GM21576 (cell line): Measurements from ENCODE around the gene CYFIP1.

ENCODE experiments used
- ATAC-seq: cut with Tn5 transposase; IDR thresholded peaks from one replicate; pipeline ENCODE4 v1.9.1; 2021; ENCODE audit warnings: mild to moderate bottlenecking, moderate library complexity; ENCODE audit not compliant: unreplicated experiment

CYFIP1 gene

DNA sequence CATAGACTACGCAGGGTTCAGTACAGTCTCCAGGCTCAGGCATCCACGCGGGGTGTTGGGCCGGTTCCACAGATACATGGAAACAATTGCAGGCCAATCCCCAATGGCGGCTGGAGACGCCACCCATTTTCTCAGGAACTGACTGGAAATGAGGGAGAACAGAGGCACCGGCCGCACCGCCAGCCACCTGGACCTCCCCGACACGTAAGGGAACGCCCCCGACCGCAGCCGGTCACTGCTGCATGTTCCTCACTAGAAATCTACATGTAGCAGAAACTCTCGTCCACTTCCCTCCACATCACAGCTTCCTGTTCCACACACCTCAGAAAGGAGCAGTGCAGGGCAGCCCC lies 29.2 kb downstream of the CYFIP1 start:
- no peak for ATAC-seq

DNA sequence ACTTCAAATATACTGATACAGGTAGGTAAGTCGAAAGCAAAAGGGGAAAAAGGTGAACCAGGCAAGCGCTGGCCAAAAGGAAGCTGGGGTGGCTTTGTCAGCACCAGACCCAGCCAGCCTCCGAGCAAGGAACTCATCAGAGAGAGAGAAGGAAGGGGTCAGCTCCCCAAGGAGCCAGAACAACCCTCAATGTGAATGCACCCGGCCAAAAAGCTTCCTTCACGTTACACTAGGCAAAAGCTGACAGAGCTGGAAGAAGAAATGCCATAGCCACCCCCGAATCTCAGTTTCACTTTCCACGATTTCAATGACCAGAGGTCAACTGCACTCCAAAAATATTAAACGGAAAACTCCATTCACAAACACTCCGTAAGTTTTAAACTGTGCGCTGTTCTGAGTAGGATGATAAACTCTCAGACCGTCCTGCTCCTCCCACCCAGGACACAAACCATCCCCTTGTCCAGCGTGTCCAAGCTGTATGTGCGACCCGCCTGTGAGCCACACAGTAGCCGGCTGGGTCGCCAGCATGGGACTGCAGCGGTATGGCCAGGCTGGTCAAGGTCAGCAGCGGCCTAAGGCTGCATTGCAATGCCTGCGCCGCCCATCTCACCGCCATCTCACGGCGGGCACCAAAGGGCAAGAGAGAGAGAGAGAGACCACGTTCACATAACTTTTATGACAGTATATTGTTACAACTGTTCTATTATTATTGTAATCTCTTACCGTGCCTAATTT lies 29.7 kb downstream of the CYFIP1 start:
- no peak for ATAC-seq

DNA sequence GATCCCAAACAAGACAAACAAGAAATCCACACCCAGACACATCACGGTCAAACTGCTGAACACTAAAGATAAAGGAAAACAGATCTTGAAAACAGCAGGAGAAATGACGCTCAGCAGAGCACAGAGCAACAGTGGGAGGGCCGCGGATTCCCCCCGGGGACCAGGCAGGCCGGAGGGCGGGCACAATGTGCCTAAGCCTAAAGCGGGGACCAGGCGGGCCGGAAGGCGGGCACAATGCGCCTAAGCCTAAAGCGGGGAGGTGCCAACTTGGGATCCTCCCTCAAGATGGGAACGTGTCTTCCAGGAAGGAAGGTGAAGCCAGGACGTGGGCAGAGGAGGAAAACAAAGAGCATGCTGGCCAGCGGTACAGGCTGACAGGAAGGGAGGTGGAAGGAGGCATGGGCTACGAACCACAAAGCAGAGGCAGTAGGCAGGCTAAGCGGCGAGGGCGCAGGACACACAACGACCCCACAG lies 31.1 kb downstream of the CYFIP1 start:
- ATAC-seq: peak; percentile 88

DNA sequence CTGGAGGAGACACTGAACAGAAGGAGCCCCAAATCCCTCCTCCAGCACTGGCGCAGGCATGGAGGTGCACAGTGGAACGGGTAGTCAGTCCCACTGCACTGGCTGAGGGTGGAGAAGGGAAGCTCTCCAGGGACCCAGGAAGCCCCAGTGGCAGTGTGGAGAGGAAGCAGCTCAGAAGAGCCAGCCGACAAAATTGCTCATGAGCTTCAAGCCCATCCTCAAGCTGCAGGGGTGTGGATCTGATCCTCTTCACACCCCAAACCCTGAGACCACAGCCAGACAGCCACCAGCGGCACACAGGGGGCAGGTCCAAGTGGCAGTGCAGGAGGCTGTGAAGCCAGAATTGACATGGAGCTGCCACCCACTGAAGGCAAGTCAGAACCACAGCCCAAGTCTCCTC lies 32.1 kb downstream of the CYFIP1 start:
- no peak for ATAC-seq

DNA sequence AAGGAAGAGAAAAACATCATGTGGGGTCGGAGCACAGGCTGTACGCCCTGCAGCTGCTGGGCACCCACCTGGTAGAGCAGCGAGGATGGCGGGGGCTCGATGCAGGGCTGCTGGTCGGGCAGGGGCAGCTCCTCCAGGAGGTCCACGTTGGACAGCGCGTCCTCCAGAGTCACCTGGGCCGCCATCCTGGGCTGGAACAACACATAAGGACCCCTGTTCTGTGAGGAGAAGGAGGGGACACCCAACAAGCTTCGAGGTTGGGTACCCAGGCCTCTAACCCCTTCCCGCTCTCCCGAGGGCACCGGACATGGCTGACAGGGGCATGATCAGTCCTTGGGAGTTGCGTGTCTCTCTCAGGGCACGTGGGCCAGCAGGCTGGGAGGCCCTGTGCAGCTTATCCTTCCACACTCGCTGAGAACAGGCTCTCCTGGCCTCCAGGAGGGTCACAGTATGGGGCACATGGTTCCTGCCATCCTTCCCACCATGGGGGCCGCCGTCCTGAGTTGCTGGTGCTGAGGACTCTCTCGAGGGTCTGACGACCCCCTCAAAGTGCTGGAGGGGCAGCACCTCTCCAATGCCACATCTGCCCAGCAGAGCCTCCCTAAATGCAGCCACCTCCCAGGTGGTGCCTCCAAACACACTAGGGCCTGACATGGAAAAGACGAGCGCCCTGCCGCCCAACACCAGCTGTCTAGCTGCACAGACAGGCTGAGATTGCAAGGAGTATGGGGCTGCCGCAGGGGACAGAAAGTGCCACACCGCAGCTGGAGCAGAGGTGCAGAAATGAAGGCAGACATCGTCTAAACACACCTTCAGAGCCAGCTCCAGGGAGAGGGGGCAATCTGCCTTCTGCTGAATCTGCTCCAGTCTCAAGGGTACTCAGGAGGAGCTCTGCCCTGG lies 32.8 kb downstream of the CYFIP1 start:
- no peak for ATAC-seq

DNA sequence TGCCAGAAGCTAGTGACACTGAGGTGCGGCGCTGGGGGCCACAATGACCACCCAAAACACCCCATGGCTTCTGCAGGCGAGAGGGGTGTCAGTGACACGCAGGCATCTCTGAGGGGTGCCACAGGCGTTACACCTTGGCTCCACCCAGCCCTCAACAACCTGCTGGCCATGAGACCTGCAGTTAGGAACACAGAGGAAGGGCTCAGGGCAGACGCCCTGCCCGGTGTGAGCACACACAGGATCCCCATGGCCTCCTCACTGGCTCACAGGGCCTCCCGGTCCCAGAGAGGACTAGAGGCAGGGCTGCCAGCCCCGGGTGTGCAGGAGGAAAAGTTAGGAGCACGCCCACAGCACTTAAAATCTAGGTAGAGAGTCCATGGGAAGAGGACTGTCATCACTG lies 35.1 kb downstream of the CYFIP1 start:
- no peak for ATAC-seq

DNA sequence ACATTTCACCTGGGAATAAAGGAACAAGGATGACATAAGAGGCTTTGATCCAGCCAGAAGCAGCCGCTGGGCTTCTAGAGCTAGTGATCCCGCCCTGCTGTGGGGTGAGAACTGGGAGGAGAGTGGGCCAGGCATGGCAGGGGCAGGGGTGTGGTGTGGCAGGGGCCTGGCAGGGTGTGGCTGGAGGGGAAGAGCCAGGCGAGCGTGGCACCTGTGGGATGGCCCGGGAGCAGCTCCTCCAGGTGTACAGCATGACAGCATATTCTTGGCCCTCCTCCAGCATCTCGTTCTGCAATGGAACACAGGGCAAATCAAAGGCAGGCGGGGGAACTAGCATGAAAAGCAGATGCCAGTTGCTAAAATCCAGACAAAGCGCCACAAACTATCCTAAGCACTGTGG lies 35.5 kb downstream of the CYFIP1 start:
- ATAC-seq: no peak

DNA sequence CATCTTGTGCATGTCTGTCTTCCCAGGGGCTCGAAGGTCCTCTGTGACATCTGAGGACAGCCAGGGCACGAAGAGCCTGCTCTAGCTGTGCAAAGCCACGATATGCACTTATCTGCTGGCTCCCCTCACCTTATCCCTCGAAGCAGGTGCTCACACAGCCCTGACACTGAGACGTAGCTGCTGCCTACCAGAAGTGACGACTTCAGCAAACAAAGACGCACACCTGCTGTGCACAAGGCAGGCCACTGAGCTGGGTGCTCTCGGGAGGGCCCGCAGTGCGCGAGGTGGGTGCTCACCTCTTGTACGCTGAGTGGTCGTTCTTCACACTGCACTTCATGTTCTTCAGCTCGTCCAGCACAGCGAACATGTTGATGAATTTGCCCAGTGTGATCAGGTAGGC lies 37.3 kb downstream of the CYFIP1 start:
- ATAC-seq: no peak

DNA sequence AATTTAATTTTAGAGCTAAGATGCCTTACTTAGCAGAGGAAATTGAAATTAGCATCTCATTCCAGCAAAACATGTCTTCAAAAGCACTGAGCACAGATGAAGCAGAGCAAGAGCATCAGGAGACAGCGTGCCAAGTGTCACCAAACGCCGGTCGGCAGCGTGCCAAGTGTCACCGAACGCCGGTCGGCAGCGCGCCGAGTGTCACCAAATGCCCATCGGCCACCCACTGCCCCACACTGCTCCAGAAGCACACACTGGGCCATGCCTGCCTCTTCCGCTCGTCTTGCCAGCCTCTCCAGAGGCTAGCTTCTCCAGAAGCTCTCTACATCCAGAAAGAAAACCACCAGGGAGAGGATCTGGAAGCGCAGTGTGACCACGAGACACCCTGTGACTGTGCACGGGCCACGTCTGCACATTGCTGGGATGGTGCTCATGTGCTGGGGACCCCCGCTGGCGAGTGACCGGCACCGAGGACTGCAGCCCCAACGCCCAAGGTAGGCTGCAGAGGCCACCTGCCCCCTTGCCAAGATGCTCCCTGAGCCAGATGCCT lies 37.8 kb downstream of the CYFIP1 start:
- ATAC-seq: no peak

DNA sequence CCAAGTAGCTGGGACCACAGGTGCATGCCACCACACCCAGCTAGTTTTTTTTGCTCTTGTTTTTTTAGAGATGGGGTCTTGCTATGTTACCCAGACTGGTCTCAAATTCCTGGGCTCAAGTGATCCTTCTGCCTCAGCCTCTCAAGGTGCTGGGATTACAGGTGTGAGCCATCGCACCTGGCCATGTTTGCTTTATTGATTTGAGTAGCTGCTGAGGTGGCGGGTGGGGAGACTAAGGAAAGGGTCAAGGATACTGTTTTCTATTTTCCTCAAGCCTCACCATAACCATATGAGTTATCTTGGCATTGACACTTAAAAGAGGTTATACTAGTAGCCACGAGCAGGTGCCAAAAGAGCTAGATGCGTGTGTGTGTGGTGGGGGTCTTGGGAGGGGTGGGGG lies 39.0 kb downstream of the CYFIP1 start:
- ATAC-seq: no peak

DNA sequence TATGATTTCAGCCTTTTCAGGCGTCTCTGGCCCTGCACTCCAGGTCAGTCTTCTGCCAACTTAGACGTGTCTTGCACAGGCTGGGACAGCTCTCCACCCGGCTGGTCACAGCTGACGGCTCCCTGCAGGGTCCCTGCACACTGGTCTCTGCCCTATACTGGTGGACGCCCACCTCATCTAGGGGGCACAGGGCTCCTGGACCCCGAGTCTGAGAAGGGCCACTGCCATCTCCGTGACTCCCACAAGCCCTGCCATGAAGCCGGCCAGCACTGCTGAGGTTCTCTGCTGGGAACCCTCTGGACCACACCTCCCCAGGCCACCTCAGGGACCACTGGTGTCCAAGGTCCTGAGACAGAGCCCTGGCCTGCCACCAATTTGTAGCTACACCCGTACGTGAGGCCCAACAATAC lies 40.5 kb downstream of the CYFIP1 start:
- ATAC-seq: no peak

DNA sequence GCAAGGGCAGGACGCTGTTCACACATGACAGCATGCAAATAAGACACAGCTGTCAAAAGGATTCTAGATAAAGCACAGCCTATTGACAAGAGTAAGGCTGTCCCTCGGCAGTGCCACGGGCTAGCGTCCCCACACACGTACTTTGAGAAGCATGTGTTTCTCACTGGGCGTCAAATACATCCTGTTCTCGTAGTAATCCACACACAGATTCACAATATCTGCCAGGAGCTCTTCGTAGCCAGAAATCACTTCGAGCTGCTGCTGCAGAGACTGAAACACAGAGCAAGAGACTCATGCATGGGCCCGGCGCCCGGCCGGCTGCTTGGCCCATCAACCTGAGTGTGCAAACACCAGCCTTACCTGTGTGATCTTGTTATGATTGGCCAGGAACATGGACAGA lies 41.1 kb downstream of the CYFIP1 start:
- ATAC-seq: no peak

DNA sequence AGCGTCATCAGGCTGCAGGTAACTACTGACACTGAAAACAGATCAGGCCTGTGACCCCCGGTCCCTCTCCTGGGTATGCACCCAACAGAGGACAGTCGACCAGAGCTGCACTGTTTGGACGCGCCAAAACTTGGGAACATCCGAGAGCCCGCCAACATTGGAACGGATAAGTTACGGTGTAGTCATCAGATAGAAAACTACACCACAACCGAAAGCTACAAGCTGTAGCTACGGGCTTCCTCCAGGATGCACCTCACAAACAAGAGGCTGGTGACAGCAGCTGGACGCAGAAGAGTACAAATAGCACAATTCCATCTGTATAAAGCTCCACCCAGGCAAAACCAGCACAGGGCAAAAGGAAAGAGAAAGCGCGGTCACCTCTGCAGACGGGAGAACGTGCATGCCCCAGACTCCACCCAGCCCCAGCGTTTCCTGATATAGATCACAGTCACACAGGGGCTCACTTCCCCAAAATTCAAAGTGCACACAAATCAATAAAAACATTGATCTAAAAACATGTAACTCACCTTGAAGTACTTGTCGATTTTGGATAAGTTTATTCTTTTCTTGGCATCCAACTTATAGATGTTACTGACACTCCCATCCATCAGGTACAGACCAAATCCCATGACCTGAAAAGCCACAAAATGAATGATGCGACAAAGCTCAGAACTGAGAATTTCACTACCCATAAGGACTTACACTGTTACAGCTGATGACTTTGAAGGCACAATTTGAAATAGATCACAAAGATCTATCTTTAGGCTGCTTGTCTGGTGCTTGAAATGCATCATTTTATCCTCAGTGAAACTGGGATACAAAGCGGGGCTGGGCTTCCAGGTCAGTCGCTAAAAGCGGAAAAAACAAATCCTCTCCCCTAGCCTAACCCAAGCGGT lies 43.3 kb downstream of the CYFIP1 start:
- peak; percentile 79 for ATAC-seq

DNA sequence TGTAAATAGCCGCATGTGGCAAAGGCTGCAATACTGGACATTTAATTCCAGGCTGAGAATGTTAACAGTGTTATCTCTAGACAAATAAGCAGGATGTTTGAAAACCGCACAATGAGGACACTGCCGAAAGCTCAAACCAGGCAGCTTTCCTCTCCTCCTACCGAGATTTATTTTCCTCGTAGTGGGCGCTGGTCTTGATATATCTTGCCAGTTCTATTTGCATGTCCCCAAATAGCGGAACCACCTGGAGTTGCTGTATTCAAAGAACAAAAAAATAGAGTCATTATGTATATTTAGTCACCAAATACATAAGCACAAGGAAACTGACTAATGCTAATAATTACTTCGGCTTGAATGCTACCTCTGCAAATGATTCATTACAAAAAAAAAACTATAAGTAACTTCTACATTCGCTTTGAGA lies 46.5 kb downstream of the CYFIP1 start:
- no peak for ATAC-seq

DNA sequence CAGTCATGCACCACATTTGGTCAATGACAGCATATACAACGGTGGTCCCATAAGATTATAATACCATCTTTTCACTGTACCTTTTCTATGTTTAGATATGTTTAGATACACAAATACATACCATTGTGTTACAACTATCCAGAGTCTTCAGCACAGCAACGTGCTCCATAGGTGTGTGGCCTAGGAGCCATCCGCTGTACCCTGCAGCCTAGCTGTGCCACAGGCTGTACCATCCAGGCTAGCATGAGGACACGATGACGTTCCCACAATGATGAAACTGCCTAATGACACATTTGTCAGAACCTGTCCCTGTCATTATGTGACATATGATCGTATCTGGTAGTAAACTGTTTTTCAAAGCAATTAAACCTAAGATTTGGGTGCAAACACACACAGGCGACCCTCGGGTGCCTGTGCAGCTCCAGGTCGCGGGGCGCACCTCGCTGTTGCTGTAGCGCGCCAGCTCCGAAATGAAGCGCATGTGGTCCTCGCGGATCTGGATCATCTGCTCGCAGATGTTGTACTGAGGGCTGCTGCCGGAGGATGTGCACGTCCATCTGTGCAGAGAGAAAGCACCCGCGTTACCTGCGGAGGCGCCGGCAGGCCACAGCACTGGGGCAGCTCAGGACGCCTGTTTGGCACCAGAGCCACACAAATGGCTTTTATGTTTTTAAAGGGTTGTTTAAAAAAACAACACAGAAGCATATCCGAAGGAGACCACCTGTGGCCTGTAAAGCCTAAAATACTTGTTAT lies 48.2 kb downstream of the CYFIP1 start:
- ATAC-seq: no peak

DNA sequence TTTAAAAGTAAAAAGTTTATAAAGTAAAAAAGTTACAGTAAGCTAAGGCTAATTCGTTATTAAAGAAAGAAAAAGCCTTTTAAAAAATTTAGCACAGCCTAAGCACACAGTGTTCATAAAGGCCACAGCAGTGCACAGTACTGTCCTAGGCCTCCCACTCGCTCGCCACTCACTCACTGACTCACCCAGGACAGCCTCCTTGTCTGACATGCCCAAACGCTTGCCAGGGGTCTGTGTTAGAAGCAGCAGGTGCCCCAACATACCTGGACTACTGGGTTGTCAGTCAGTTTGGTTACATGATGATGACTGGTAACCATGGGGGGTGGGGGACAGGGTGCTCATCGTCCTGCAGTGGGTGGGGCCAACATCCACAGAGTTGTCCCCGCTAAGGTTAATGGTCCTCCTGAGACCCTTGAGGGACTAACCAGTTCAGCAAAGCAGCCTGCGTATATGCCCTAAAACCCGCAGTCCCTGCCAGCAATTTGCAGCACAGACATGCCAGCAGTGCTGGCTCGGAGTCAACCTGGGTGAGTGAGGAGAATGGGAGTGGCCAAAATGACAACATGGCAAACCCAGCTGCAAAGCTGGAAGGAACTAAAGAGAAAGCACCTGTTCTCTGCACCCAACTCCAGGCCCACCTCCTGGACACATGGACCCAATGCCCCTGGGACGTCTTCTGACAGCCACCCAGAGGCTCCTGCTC lies 49.2 kb downstream of the CYFIP1 start:
- no peak for ATAC-seq

DNA sequence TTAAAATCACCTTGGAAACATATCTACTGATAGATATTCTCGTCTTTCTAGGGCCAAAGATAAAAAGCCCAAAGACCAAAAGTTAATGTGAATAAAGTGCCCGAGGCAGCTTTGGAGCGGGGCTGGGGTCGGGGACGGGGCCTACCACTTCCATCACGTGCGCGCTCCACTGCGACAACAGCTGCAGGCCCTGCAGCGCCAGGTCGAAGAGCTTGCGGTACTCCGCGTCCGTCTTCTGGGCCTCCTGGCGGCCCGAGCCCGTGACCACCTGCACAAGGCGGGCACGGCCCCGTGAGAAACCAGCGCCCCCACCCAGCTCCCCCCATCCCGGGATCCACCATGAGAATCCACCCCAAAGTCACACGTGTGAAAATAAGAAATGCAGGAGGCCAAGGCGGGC lies 52.4 kb downstream of the CYFIP1 start:
- no peak for ATAC-seq

DNA sequence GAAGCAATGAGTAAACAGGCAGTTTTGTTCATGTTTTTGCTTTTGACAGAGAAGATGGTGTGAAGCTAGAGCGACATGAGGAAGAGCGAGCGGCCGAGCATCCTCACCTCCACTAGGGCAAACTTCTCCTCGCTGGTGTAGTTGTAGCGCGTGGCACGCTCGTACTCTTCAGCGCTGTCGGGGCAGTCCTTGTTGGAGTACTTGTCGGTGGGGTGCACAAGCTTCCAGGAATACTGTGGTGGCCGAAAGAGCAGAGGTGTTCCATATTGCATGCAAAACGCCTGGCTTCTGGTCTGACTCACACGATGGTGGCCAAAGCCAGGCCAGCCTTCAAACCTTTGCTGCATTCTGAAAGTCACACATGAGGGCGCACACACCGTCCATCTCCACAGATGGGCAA lies 54.3 kb downstream of the CYFIP1 start:
- ATAC-seq: no peak

DNA sequence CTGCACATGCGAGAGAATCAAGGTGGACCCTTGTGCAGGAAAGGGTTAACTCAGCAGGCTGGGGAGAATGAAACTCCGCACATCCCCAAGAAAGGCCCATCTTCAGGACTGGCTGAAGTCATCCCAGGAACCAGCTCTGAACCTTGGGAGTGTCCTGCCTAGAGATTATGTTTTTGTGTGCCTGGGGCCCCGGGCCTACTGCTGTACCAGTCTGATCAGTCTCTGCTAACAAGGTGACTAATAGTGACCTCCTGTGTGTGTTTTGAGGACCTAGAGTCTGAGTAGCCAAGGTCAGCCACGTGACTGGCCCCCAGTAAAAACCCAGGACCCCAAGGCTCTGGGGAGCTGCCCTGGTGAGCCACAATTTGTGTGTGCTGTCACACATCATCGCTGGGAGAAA lies 58.2 kb downstream of the CYFIP1 start:
- no peak for ATAC-seq

DNA sequence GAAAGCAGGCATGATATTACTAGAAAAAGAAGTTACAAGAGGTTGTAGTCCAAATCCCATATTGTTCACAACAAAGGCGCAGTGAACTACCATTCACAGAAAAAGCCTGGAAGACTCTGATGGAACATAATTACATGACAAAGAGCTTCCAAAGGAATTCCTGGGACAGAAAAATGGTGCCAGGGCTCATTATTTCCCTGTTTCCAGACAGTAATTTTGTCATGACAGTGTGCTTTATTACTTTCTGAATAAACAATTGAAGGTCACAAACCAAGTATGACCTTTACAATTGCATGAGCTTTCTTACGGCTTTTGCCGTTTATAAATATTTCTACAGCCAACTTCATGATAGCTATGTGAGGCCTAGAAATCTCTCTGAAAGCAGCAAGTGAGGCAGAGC lies 61.0 kb downstream of the CYFIP1 start:
- ATAC-seq: no peak
